Measurements from ENCODE around the gene OSBPL5.
"Not testable (repeated sequence)": the region's sequence is repeated elsewhere in the genome, so short reads cannot be mapped to it uniquely, and the experiment has no call there.

The OSBPL5 gene

DNA sequence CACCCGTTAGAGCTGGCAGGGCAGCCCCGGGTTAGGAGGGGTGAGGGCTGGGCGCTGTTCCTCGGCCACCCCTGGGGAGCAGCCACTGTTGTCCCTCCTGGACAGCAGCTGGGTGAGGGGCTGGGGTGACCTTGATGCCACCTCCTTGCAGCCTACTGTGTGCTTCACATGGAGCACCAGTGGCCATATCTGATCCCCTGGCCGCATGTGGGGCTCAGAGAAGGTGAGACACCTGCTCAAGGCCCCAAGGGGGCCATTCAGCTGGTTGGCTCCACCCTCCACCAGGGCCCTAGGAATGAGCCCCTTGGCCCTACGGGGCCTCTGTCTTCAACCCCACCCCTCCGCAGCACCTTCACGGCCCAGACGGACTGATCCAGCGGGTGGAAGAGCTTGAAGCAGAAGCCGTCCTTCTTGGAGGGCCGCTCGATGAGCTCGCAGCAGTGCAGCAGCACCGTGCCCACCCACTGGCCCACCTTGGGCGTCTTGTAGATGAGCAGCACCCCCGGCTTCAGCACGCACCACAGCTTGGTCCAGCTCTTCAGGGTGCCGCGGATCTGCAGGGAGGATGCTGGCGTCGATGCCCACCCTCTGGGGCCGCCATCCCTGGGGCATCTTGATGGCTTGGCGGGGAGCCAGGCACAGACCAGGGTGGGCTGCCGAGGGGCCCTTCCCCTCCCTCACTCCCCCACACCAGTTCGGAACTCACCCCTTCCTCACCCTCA is 44.9 kb downstream of the OSBPL5 start:
- no peak for DNase-seq

DNA sequence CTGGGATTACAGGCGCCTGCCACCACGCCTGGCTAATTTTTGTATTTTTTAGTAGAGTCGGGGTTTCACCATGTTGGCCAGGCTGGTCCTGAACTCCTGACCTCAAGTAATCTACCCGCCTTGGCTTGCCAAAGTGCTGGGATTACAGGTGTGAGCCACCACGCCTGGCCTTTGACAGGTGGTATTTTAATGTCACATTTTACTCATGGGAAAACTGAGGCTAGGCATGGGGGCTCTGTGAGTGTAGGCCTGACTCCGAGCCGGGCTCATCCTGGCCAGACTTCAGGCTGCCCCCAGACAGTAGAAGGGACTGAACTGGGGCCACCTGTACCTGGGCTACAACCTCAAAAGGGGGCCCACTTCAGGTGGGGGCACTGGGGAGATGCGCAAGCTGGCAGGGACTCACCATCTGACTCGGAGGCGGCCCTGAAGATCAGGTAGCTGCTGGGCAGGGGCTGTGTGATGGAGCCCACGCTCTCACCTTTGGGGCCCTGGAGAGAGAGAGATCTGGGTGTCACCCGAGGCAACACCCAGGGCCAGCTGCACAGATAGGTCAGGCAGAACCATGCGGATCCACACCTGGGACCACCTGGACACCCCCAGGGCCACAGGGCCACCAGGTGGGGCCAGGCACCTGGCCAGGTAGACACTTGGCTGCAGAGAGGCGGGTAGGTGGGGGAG is 45.8 kb downstream of the OSBPL5 start:
- DNase-seq, result no peak

DNA sequence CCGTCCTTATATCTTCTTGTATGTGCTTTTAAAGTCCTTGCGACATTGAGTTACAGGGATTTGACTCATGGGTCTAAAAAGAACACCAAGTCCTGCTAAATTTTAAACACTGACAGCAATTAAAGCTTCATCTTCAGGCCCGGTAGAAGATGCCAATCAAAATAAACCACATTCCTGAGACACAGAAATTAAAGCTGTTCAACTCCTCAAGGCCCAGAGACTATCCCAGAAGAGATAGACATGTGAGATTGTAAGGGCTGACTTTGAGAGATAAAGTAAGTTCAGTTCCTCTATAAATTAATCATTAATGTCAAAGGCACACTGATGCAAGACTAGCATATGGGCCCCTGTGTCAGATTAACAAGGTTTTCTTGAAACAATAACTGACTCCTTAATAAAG is 49.8 kb downstream of the OSBPL5 start:
- DNase-seq, result no peak

DNA sequence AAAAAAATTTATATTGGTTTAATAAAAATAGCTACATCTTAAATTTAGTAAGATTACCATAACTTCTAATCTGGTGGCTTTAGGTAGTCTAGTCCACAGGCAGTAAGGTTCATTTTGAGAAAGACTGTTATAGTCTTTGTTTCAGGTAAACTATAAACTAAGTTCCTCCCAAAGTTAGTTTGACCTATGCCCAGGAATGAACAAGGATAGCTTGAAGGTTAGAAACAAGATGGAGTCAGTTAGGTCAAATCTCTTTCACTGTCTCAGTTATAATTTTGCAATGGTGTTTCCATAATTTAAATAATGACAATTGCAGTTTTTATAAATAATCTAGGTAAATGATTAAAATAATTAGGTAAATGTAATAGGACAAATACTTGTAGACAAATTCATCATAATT is 51.4 kb downstream of the OSBPL5 start:
- not testable (repeated sequence) for DNase-seq

DNA sequence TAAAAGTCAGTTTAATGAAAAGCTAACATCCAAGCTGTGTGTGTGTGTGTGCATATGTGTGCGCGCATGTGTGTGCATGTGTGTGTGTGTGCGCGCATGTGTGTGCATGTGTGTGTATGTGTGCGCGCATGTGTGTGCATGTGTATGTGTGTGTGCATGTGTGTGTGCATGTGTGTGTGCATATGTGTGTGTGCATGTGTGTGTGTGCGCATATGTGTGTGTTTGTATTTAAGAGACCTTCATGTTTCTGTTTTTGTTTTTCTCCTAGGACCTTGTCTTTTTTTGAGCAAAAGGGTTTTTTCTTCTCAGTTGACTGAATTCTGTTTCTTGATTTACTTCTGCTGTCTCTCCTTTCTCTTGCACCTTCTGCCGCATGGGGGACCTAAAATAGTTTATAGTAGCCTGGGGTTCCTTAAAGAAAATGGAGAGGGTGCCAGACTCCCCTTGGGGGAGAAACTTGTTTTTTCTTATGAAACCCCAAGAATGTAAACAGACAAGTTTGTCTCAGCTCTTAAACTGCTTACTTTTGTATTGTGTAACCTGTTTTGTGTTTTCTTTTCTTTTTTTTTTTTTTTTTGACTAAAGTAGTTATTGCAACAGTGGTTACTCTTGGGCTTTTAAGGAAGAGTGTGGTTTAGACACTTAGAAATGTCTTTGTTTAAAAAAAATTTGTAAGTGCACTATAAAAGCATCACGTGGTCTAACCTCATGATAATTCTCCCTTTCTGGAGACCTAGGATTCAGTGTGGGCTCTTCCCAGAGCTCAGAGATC is 53.0 kb downstream of the OSBPL5 start:
- DNase-seq, result no peak

DNA sequence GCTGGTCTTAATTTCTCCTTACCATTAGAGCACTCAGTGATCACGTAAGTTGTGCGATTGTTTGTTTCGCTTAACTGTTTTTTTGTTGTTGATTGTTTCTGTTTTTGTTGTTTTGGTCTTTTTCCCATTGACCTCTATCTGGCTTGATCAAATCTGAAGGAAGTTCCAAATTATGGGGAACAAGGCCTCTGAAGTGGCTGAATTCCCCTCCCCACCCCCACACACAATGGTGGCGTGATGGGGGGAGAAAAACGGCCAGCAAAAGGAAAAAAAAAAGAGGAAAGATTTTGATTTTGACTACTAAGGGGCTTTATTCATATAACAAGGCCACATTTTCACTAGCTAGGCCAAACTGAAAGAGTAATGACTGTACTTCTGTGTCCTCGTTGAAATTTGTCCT is 53.6 kb downstream of the OSBPL5 start:
- no peak for DNase-seq

DNA sequence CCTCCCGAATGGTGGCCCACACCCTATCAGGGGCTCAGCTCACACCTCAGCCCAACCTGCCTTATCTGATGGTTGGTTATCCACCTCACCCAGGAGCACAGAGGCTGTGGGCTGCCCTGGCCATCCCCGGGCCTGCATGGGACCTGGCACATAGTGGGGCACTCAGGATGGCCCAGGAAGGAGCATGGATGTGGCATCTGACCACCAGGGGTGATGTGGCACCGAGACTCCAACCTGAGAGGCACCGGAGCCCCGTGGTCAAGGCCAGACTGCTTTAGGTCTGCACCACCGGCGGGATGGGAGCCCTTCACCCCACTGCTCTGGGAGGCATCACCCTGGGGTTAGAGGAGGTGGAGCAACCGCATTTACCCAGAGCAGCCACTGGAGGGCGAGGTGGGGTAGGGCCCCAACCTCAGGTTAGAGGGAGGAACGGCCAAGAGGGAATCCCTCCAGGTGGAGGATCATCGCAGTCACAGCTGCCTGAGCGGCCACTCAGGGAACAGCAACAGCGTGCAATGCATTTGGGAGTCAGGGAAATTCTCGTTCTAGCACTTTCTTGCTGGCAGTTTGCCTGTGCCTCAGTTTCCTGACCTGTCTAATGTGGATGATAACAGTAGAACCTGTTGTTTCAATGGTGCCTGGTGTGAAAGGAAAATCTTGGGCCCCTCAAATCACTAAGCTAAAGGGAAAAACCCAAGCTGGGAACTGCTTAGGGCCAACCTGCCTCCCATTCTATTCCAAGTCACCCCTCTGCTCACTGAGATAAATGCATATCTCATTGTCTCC is 55.0 kb downstream of the OSBPL5 start:
- peak; percentile 18 for DNase-seq

DNA sequence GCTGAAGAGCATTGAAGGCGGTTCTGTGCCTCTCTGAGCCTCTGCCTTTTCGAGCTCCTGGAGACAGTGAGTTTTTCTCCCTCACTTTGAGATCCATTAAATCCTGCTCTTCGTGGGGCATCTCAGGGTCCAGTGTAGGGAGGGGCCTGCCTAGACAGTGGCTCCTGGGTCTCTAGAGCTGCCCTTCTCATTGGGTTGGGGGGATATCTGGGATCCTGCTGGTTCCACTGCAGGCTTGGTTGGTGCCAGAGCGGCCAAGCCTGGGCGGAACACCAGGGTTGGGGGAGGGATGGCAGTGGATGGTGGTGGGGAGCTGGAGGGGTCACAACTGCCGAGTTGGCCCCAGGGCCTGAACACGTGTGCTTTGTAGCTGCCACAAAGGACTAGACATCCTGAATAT is 55.7 kb downstream of the OSBPL5 start:
- no peak for DNase-seq

DNA sequence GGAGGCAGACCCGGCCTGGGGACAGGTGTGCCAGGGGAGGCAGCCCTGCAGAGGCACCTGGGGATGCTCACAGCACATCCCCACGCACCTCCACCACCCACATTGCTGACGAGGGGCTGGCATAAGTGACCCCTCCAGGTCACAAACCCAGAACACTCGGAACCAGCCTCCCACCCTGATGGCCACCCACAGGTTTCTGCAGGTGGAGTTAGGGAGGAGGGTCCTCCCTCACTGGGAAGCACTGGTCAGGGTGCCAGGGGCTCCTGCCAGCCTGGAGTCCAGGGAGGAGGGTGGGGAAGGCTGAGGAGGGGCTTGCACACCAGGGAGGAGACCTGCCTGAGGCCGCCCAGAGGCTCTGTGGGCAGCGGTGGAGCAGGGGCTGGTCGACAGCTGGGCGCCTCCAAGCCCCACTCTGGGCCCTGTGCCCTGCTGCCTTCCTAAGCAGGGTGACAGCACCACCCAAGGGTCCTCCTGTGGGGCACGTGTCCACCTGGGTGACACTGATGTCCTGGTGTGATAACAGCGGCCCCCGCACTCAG is 56.9 kb downstream of the OSBPL5 start:
- no peak for DNase-seq

DNA sequence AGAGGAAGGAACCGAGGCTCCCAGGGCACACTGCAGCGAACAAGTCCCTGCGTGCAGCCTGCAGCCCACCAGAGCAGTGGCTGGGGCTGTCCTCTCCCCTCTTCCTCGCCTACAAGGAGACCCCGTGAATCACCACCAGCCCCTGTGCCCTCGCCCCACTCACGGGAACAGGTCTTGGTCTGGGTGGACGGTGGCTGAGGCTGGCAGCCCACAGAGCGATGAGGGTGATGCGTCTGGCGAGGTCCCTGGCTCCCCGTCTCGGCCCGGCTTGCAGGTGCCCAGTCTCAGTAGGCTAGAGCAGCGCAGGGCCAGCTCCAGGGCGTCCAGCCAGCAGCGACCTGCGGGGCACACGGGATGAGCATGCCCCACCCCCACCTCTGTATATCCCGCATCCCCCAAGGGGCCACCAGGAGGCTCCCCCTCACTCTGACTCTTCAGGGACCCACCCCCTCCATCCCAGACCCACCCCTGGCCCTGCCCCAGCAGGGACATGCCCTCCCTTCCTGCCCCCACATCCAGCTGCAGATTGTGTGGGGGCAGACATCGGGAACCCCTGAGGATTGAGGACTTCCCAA is 57.4 kb downstream of the OSBPL5 start:
- DNase-seq, result no peak

DNA sequence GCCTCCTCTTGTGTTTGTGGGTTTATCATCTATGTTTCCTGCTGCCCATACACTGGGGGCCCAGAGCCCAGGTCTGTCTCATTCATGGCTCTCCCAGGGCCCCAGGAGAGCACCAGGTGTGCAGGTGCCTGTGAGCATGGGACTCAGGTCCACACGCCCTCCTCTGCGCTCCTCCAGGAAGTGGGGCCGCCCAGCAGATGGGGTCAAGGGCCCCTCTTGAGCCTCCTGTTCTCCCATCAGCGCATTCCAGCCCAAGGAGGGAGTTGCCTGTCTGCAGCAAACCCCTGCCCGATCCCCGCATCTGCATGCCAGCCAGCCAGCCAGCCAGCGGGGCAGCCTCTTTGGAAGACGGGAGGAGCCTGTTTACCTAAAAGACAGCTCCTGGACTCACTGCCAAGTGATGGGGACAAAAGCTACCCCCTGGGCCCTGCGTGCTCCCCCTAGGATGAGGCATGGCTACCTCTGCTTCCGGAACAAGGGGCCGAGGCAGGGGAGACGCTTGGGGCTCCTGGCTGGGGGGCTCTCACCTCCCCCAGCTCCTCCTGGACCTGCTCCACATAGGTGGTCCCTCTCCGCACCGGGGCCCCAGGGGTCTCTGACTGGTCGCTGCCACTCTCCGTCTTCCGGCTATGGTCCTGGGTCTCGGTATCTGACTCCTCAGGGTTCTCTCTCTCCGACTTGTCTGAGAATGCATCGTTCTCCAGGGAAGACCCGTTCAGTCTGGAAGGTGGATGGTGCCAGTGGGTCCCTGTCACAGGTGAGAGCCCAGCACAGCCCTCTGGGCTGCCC is 58.2 kb downstream of the OSBPL5 start:
- DNase-seq, result no peak

DNA sequence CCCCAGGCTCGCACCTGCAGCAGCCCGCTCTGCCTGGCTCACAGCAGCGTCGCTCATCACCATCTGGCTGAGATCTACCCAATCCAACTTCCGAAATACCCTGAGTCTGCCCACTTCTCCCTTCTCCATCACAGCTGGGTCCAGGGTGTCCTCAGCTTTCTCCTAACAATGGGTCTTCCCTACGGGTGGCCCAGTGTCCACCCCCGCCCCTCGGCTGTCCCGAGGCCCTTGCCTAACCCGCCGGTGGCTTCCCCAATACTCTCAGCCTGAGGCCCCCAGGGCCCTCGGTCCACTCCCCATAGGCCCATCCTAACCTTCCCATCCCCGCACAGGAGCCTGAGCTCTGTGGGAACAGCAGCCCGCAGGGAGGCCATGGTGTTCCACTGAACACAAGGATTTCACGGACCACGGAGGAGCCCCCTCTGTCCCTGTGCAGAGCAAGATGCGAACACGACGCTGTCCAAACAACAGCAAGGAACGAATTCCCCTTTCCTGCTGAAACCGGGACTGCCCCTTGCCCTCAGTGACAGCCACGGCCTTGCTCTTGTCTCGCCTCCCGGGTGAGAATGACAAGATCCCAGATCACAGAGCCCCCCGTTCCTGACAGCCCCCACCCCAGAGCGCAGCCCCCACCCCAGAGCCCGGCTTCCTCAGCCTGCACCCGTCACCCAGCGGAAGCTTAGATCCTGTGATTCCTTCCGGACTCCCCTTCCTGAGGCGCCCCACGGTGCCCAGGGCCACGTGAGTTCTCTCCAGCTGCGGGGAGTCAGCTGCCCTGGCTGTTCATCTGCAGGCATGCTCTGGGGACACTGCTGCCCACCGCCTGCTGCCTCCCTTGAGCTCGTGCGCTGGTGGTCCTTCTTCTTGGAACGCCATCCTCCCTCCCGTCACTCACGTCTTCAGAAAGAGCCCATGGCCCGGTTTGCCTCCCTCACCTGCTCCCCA is 59.0 kb downstream of the OSBPL5 start:
- DNase-seq, result no peak

DNA sequence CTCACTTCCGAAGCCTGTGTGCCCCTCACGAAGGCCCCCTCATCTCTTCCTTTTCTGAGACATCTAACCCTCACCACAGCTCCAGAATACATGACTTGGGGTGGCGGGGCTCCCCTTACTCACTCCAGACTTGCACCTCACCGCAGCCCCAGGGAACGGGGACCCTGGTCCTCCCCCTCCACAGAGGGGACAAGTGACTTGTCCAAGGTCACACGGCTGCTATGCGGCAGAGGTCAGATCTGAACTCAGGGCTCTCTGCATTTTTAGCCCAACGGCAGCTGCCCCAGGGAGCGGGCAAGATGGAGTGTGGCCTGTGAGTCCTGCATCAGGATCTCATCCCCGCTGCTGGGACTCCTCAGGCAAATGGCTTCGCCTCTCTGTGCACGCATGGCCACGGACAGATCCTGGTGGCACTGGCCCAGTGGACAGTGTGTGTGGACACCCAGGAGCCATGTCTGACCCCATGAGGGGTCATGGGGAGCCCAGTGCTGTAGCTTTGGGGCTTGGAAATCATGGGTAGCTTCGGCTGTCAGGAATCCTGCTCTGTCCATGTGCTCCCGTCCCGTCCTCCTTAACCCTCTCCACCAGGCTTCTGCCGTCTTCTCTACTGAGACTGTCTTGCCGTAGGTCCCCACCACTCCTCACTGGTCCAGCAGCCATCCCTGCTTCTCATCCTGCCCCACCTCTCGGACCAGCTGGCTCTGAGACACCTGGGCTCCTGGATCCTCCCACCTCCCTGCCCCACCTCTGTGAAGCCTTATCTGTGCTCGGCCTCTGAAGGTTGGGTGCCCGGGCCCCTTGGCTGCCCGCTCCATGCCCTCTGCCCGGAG is 59.9 kb downstream of the OSBPL5 start:
- no peak for DNase-seq

DNA sequence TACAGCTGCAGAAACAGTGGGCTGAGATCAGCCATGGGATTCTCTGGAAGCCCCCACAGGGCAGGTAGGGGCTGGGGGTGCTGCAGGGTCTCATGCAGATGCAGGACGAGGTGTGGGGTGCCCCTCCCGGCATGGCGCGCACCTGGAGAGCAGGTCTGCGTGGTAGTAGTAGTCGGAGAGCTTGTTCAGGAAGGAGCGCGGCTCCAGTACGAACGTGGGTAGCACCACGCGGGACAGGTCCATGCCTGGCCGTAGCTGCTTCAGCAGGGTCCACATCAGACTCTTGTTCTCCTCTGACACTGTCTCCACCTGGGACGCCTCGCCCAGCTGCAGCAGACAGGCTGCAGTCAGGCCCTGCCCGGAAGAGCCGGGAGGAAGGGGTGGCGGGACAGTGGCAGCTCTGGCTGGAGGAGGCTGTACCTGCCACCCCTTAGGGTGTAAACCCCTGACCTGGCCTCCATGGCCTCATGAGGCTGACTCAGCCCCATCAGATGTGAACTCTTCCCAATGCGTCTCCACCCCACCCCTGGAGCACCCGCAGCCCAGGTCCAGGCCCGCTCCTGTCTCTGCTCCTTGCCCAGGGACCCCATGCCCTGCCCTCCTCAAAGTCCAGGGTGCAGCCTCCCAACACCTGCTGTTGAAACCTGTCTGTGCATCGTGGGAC is 60.9 kb downstream of the OSBPL5 start:
- no peak for DNase-seq

DNA sequence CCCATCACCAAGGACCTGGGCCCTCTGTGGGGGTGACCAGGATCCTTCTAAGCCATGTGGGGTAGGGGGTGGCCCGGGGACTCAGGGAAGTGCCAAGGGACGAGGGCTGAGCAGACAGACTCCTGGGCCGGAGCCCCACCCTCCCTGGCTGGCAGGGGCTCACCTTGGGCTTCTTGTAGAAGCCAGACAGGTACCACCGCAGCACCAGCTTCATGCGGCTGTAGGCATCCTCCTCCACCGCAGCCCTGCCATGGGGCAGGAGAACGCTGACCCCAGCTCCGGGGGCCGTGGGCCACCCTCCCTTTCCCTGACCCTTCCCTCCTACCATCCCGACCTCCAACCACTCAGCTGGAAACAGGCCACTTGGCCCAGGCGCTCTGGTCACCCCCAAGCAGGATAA is 62.0 kb downstream of the OSBPL5 start:
- DNase-seq, result no peak

DNA sequence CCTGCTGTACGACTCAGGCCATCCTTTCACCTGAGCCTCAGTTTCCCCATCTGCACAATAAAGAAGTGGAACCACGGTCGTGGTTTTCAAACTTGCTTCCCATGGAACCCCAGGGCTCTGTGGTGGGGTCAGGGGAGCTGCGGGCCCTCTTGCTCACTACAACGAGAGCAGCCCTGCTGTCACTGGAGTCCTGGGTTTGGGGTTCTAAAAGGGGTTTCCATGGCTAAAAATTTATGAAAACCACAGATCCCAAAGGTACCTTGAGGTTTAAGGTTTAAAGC is 62.5 kb downstream of the OSBPL5 start:
- DNase-seq, result no peak

DNA sequence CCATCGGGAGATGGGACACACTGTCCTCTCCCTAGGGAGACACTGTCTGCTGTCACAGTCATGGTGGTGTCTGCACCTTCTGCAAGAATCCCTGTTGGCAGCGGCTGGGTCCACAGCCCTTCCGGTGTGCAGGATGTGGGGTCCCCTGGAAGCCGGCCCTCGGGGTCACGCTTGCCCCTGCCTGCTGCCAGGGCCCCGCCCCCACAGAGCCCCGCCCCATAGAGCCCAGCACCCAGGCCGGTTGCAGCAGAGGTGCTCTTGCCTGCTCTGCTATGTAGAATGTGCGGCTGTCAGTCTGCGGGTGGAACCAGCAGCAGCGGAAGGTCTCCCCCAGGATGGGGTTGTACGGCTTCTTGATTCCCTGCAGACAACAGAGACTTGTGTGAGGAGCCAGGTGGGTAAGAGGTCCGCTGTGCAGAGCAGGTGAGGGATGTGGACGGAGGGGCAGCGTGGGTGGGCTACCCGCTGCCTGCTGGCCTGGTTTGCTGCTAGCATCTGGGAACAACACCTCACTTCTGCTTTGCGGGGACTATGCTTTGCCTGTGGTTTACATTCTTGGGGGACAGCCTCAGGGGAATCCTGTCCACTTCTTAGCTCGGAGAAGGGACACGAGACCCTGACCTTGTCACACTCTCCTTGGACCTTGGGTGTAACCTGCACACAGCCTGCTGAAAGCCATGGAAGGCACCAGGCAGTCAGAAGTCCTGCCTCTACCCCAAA is 63.0 kb downstream of the OSBPL5 start:
- no peak for DNase-seq

DNA sequence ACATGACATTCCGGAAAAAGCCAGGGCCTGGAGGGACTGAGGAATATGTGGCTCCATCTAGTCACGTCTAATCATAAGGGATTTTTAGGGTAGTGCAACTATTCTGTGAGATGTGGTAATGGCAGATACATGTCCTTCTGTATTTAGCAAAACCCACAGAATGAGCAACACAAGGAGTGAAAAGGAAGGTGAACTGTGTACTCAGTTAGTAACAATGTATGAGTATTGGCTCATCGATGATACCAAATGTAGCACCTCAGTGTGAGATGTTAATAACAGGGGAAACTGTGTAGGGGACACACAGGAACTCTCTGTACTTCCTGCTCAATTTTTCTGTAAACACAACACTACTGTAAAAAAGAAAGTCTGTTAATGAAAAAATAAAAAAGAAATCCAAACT is 65.9 kb downstream of the OSBPL5 start:
- DNase-seq, result no peak
